Measurements from ENCODE around the gene RBM11. TPM values are rescaled to one million over a fixed set of nuclear protein-coding genes. Genes with fewer than 3 reads are reported as not detected.

The RBM11 gene
- total and polyA plus RNA-seq, 7 experiments from 2014 or later = 0.46 to 19.3 (median 4.9) TPM

- Mint-ChIP-seq H3K36me3 (no peaks in the 10 kb centered on the region), H3K9me3 (no peaks in the 10 kb centered on the region), H3K4me3 (no peak overlapping the region), H3K27ac (no peak overlapping the region), H3K4me1 (no peaks in the 10 kb centered on the region), H3K27me3 (peaks cover 4 to 16% (median 13%) of the 10 kb centered on the region in 5 donors)
- Histone ChIP-seq H3K4me1 (ENCODE audit: control insufficient read depth in 2 of 2, insufficient read depth in 2 of 2, low read length in 2 of 2) (no peaks in the 10 kb centered on the region), H3K36me3 (ENCODE audit: control insufficient read depth in 2 of 3, insufficient read depth in 3 of 3, low read length in 3 of 3) (no peaks in the 10 kb centered on the region), H3K9me3 (ENCODE audit: control insufficient read depth in 2 of 3, low read length in 3 of 3) (no peaks in the 10 kb centered on the region), H3K27ac (ENCODE audit: low read depth, low read length) (no peak overlapping the region), H3K27me3 (ENCODE audit: control insufficient read depth in 2 of 2, insufficient read depth in 2 of 2, low read length in 2 of 2) (no peaks in the 10 kb centered on the region), H3K4me3 (ENCODE audit: low read length) (no peak overlapping the region)
- ChIA-PET POLR2A (no interaction called here), CTCF (no interaction called here)
- DNase-seq = no peak
- ATAC-seq = no peak
- intact Hi-C loops (cut with micrococcal nuclease) = no loop called here
These were observed 49.1 kb downstream of the RBM11 start for GRCh38 chr21:14265023-14265422.

GRCh38 chr21:14267076-14267475 lies 51.1 kb downstream of the RBM11 start:
- intact Hi-C loops (cut with micrococcal nuclease) = no loop called here
- CTCF ChIA-PET = interaction anchor here (0.7 kb wide), 1 partner anchor 1845 kb away, joined by 3 read pairs; no protein-coding TSS in a partner anchor
- peaks cover 11 to 25% (median 22%) of the 10 kb centered on the region in 5 donors for H3K27me3 Mint-ChIP-seq

GRCh38 chr21:14270631-14271030 lies 54.7 kb downstream of the RBM11 start:
- Mint-ChIP-seq H3K4me1 (peaks cover 0 to 11% (median 0%) of the 10 kb centered on the region in 7 donors), H3K36me3 (no peaks in the 10 kb centered on the region)

More at GRCh38 chr21:14267076-14267475, 51.1 kb downstream of the RBM11 start:
- H3K36me3 ChIP-seq (ENCODE audit: control insufficient read depth in 2 of 3, insufficient read depth in 3 of 3, low read length in 3 of 3) = no peaks in the 10 kb centered on the region
- POLR2A ChIA-PET = no interaction called here
- no peaks in the 10 kb centered on the region for H3K27me3 ChIP-seq (ENCODE audit: control insufficient read depth in 2 of 2, insufficient read depth in 2 of 2, low read length in 2 of 2)
- no peak for DNase-seq
- Mint-ChIP-seq H3K27ac (no peak overlapping the region), H3K4me1 (no peaks in the 10 kb centered on the region), H3K36me3 (no peaks in the 10 kb centered on the region), H3K4me3 (no peak overlapping the region), H3K9me3 (no peaks in the 10 kb centered on the region)
- H3K9me3 ChIP-seq (ENCODE audit: control insufficient read depth in 2 of 3, low read length in 3 of 3) = no peaks in the 10 kb centered on the region
- H3K4me3 ChIP-seq (ENCODE audit: low read length) = no peak overlapping the region
- H3K4me1 ChIP-seq (ENCODE audit: control insufficient read depth in 2 of 2, insufficient read depth in 2 of 2, low read length in 2 of 2) = no peaks in the 10 kb centered on the region
- ATAC-seq = no peak
- no peak overlapping the region for H3K27ac ChIP-seq (ENCODE audit: low read depth, low read length)

GRCh38 chr21:14271053-14271452 lies 55.1 kb downstream of the RBM11 start:
- ChIA-PET POLR2A (no interaction called here), CTCF (no interaction called here)
- intact Hi-C loops (cut with micrococcal nuclease) = no loop called here

More at GRCh38 chr21:14270631-14271030, 54.7 kb downstream of the RBM11 start:
- Histone ChIP-seq H3K4me3 (ENCODE audit: low read length) (no peak overlapping the region), H3K9me3 (ENCODE audit: control insufficient read depth in 2 of 3, low read length in 3 of 3) (no peaks in the 10 kb centered on the region), H3K36me3 (ENCODE audit: control insufficient read depth in 2 of 3, insufficient read depth in 3 of 3, low read length in 3 of 3) (no peaks in the 10 kb centered on the region), H3K27ac (ENCODE audit: low read depth, low read length) (no peak overlapping the region), H3K4me1 (ENCODE audit: control insufficient read depth in 2 of 2, insufficient read depth in 2 of 2, low read length in 2 of 2) (no peaks in the 10 kb centered on the region), H3K27me3 (ENCODE audit: control insufficient read depth in 2 of 2, insufficient read depth in 2 of 2, low read length in 2 of 2) (no peaks in the 10 kb centered on the region)
- Mint-ChIP-seq H3K27me3 (peaks cover 24 to 40% (median 36%) of the 10 kb centered on the region in 5 donors), H3K9me3 (no peaks in the 10 kb centered on the region), H3K27ac (no peak overlapping the region), H3K4me3 (no peak overlapping the region)
- intact Hi-C loops (cut with micrococcal nuclease) = no loop called here
- CTCF ChIA-PET = no interaction called here
- no peak for ATAC-seq
- POLR2A ChIA-PET = no interaction called here
- no peak for DNase-seq

GRCh38 chr21:14271641-14272040 lies 55.7 kb downstream of the RBM11 start:
- H3K9me3 ChIP-seq (ENCODE audit: control insufficient read depth in 2 of 3, low read length in 3 of 3) = no peaks in the 10 kb centered on the region
- intact Hi-C loops (cut with micrococcal nuclease) = no loop called here
- Mint-ChIP-seq H3K27me3 (peaks cover 29 to 44% (median 36%) of the 10 kb centered on the region in 5 donors), H3K27ac (no peak overlapping the region), H3K4me1 (peaks cover 0 to 11% (median 0%) of the 10 kb centered on the region in 7 donors), H3K36me3 (no peaks in the 10 kb centered on the region), H3K9me3 (no peaks in the 10 kb centered on the region), H3K4me3 (no peak overlapping the region)
- no peak for DNase-seq
- H3K36me3 ChIP-seq (ENCODE audit: control insufficient read depth in 2 of 3, insufficient read depth in 3 of 3, low read length in 3 of 3) = no peaks in the 10 kb centered on the region
- H3K27me3 ChIP-seq (ENCODE audit: control insufficient read depth in 2 of 2, insufficient read depth in 2 of 2, low read length in 2 of 2) = no peaks in the 10 kb centered on the region
- H3K4me1 ChIP-seq (ENCODE audit: control insufficient read depth in 2 of 2, insufficient read depth in 2 of 2, low read length in 2 of 2) = no peaks in the 10 kb centered on the region
- ChIA-PET CTCF (no interaction called here), POLR2A (no interaction called here)
- no peak overlapping the region for H3K27ac ChIP-seq (ENCODE audit: low read depth, low read length)
- no peak overlapping the region for H3K4me3 ChIP-seq (ENCODE audit: low read length)
- ATAC-seq = no peak

More at GRCh38 chr21:14271053-14271452, 55.1 kb downstream of the RBM11 start:
- ATAC-seq (no peak), DNase-seq (no peak)
- Mint-ChIP-seq H3K4me3 (no peak overlapping the region), H3K27me3 (peaks cover 28 to 44% (median 40%) of the 10 kb centered on the region in 5 donors), H3K27ac (no peak overlapping the region), H3K9me3 (no peaks in the 10 kb centered on the region), H3K36me3 (no peaks in the 10 kb centered on the region), H3K4me1 (peaks cover 0 to 11% (median 0%) of the 10 kb centered on the region in 7 donors)
- H3K4me1 ChIP-seq (ENCODE audit: control insufficient read depth in 2 of 2, insufficient read depth in 2 of 2, low read length in 2 of 2) = no peaks in the 10 kb centered on the region
- H3K36me3 ChIP-seq (ENCODE audit: control insufficient read depth in 2 of 3, insufficient read depth in 3 of 3, low read length in 3 of 3) = no peaks in the 10 kb centered on the region
- H3K4me3 ChIP-seq (ENCODE audit: low read length) = no peak overlapping the region
- H3K9me3 ChIP-seq (ENCODE audit: control insufficient read depth in 2 of 3, low read length in 3 of 3) = no peaks in the 10 kb centered on the region
- no peak overlapping the region for H3K27ac ChIP-seq (ENCODE audit: low read depth, low read length)
- H3K27me3 ChIP-seq (ENCODE audit: control insufficient read depth in 2 of 2, insufficient read depth in 2 of 2, low read length in 2 of 2) = no peaks in the 10 kb centered on the region

GRCh38 chr21:14273736-14274538 lies 58.0 kb downstream of the RBM11 start:
- Histone ChIP-seq H3K4me1 (ENCODE audit: control insufficient read depth in 2 of 2, insufficient read depth in 2 of 2, low read length in 2 of 2) (no peaks in the 10 kb centered on the region), H3K27me3 (ENCODE audit: control insufficient read depth in 2 of 2, insufficient read depth in 2 of 2, low read length in 2 of 2) (no peaks in the 10 kb centered on the region), H3K36me3 (ENCODE audit: control insufficient read depth in 2 of 3, insufficient read depth in 3 of 3, low read length in 3 of 3) (no peaks in the 10 kb centered on the region), H3K27ac (ENCODE audit: low read depth, low read length) (no peak overlapping the region), H3K9me3 (ENCODE audit: control insufficient read depth in 2 of 3, low read length in 3 of 3) (no peaks in the 10 kb centered on the region), H3K4me3 (ENCODE audit: low read length) (no peak overlapping the region)
- peaks cover 0 to 11% (median 0%) of the 10 kb centered on the region in 7 donors for H3K4me1 Mint-ChIP-seq
- CTCF ChIA-PET = no interaction called here
- H3K27me3 Mint-ChIP-seq = peaks cover 29 to 44% (median 40%) of the 10 kb centered on the region in 5 donors
- no peak overlapping the region for H3K27ac Mint-ChIP-seq
- no peak for ATAC-seq
- DNase-seq = no peak
- H3K4me3 Mint-ChIP-seq = peak overlapping the region in 4 of 10 donors; percentile 14 to 66 (median 26)
- no peaks in the 10 kb centered on the region for H3K36me3 Mint-ChIP-seq
- intact Hi-C loops (cut with micrococcal nuclease) = no loop called here
- no peaks in the 10 kb centered on the region for H3K9me3 Mint-ChIP-seq
- POLR2A ChIA-PET = no interaction called here

GRCh38 chr21:14275702-14276205 lies 59.8 kb downstream of the RBM11 start:
- peaks cover 0 to 11% (median 2%) of the 10 kb centered on the region in 7 donors for H3K4me1 Mint-ChIP-seq
- no peak overlapping the region for H3K27ac Mint-ChIP-seq
- ATAC-seq (no peak), DNase-seq (no peak)
- H3K4me3 ChIP-seq (ENCODE audit: low read length) = no peak overlapping the region
- POLR2A ChIA-PET = no interaction called here
- H3K4me3 Mint-ChIP-seq = no peak overlapping the region
- H3K9me3 ChIP-seq (ENCODE audit: control insufficient read depth in 2 of 3, low read length in 3 of 3) = no peaks in the 10 kb centered on the region
- H3K27ac ChIP-seq (ENCODE audit: low read depth, low read length) = no peak overlapping the region
- peaks cover 29 to 55% (median 37%) of the 10 kb centered on the region in 5 donors for H3K27me3 Mint-ChIP-seq
- CTCF ChIA-PET = no interaction called here
- H3K9me3 Mint-ChIP-seq = no peaks in the 10 kb centered on the region
- no peaks in the 10 kb centered on the region for H3K4me1 ChIP-seq (ENCODE audit: control insufficient read depth in 2 of 2, insufficient read depth in 2 of 2, low read length in 2 of 2)
- no peaks in the 10 kb centered on the region for H3K27me3 ChIP-seq (ENCODE audit: control insufficient read depth in 2 of 2, insufficient read depth in 2 of 2, low read length in 2 of 2)
- H3K36me3 ChIP-seq (ENCODE audit: control insufficient read depth in 2 of 3, insufficient read depth in 3 of 3, low read length in 3 of 3) = no peaks in the 10 kb centered on the region
- no peaks in the 10 kb centered on the region for H3K36me3 Mint-ChIP-seq
- intact Hi-C loops (cut with micrococcal nuclease) = no loop called here

All from naive thymus-derived CD4-positive, alpha-beta T cell (primary cell).